ENCODE data around the gene C17orf67. TPM values are rescaled to one million over a fixed set of nuclear protein-coding genes. Genes with fewer than 3 reads are reported as not detected.

C17orf67 gene
- total and polyA plus RNA-seq, 2 experiments from 2014 or later, result 0.27 to 0.73 TPM

GRCh38 chr17:56771975-56772374 is 61.7 kb downstream of the C17orf67 start:
- Histone ChIP-seq H3K27me3 (peaks cover 8% of the 10 kb centered on the region), H3K36me3 (replicated peaks; ENCODE audit: insufficient read depth, low read depth) (no peaks in the 10 kb centered on the region), H3K4me3 (no peak overlapping the region), H2AFZ (no peak overlapping the region), H3K27ac (no peak overlapping the region), H3K79me2 (no peaks in the 10 kb centered on the region), H3K9me2 (replicated peaks; ENCODE audit: insufficient read depth) (no peaks in the 10 kb centered on the region), H4K20me1 (ENCODE audit: insufficient read depth, poor library complexity, severe bottlenecking) (no peaks in the 10 kb centered on the region), H3K4me2 (no peak overlapping the region), H3K9me3 (ENCODE audit: low read depth) (no peaks in the 10 kb centered on the region), H3K4me1 (ENCODE audit: insufficient read depth) (no peaks in the 10 kb centered on the region)
- 77% methylated on average over 4 of the region's 4 CpGs for WGBS (ENCODE audit: low lambda C conversion rate, missing lambda C conversion rate)
- TF ChIP-seq EZH2 (IDR thresholded peaks at IDR 0.05; ENCODE audit: borderline replicate concordance), result no peak
- TF ChIP-seq EZH2phosphoT487 (IDR thresholded peaks at IDR 0.05; ENCODE audit: low read depth, severe bottlenecking, unreplicated experiment), result no peak
- TF ChIP-seq CTCF (IDR thresholded peaks at IDR 0.05; ENCODE audit: poor library complexity), result no peak
- DNase-seq (ENCODE audit: low spot score), result no peak

- 59% methylated on average over 2 of the region's 2 CpGs for whole genome bisulfite sequencing (ENCODE audit: low lambda C conversion rate, missing lambda C conversion rate)
Measured at GRCh38 chr17:56771563-56771962, 62.2 kb downstream of the C17orf67 start.

GRCh38 chr17:56770427-56770826 is 63.3 kb downstream of the C17orf67 start:
- H3K9me3 ChIP-seq (ENCODE audit: low read depth), result no peaks in the 10 kb centered on the region
- no peak overlapping the region for H2AFZ ChIP-seq
- H3K9me2 ChIP-seq (replicated peaks; ENCODE audit: insufficient read depth), result no peaks in the 10 kb centered on the region
- H3K36me3 ChIP-seq (replicated peaks; ENCODE audit: insufficient read depth, low read depth), result no peaks in the 10 kb centered on the region
- no peak overlapping the region for H3K4me2 ChIP-seq
- DNase-seq (ENCODE audit: low spot score), result no peak
- H3K27ac ChIP-seq, result no peak overlapping the region
- no peaks in the 10 kb centered on the region for H3K79me2 ChIP-seq
- H3K4me3 ChIP-seq, result no peak overlapping the region
- peaks cover 11% of the 10 kb centered on the region for H3K27me3 ChIP-seq
- H4K20me1 ChIP-seq (ENCODE audit: insufficient read depth, poor library complexity, severe bottlenecking), result no peaks in the 10 kb centered on the region
- no peaks in the 10 kb centered on the region for H3K4me1 ChIP-seq (ENCODE audit: insufficient read depth)
- TF ChIP-seq EZH2 (IDR thresholded peaks at IDR 0.05; ENCODE audit: borderline replicate concordance), result no peak
- TF ChIP-seq CTCF (IDR thresholded peaks at IDR 0.05; ENCODE audit: poor library complexity), result no peak
- no peak for TF ChIP-seq EZH2phosphoT487 (IDR thresholded peaks at IDR 0.05; ENCODE audit: low read depth, severe bottlenecking, unreplicated experiment)

More at GRCh38 chr17:56771563-56771962, 62.2 kb downstream of the C17orf67 start:
- Histone ChIP-seq H3K4me1 (ENCODE audit: insufficient read depth) (no peaks in the 10 kb centered on the region), H3K9me2 (replicated peaks; ENCODE audit: insufficient read depth) (no peaks in the 10 kb centered on the region), H3K27ac (no peak overlapping the region), H3K4me2 (no peak overlapping the region), H3K4me3 (no peak overlapping the region), H4K20me1 (ENCODE audit: insufficient read depth, poor library complexity, severe bottlenecking) (no peaks in the 10 kb centered on the region), H3K9me3 (ENCODE audit: low read depth) (no peaks in the 10 kb centered on the region), H3K36me3 (replicated peaks; ENCODE audit: insufficient read depth, low read depth) (no peaks in the 10 kb centered on the region), H3K79me2 (no peaks in the 10 kb centered on the region), H3K27me3 (peaks cover 8% of the 10 kb centered on the region), H2AFZ (no peak overlapping the region)
- DNase-seq (ENCODE audit: low spot score), result no peak
- TF ChIP-seq CTCF (IDR thresholded peaks at IDR 0.05; ENCODE audit: poor library complexity) (no peak), EZH2 (IDR thresholded peaks at IDR 0.05; ENCODE audit: borderline replicate concordance) (no peak), EZH2phosphoT487 (IDR thresholded peaks at IDR 0.05; ENCODE audit: low read depth, severe bottlenecking, unreplicated experiment) (no peak)

GRCh38 chr17:56765449-56765848 is 68.3 kb downstream of the C17orf67 start:
- Histone ChIP-seq H2AFZ (no peak overlapping the region), H3K36me3 (replicated peaks; ENCODE audit: insufficient read depth, low read depth) (no peaks in the 10 kb centered on the region), H3K4me3 (no peak overlapping the region), H3K27me3 (peaks cover 6% of the 10 kb centered on the region), H3K27ac (no peak overlapping the region), H4K20me1 (ENCODE audit: insufficient read depth, poor library complexity, severe bottlenecking) (no peaks in the 10 kb centered on the region), H3K79me2 (no peaks in the 10 kb centered on the region), H3K9me3 (ENCODE audit: low read depth) (no peaks in the 10 kb centered on the region), H3K9me2 (replicated peaks; ENCODE audit: insufficient read depth) (no peaks in the 10 kb centered on the region), H3K4me2 (no peak overlapping the region), H3K4me1 (ENCODE audit: insufficient read depth) (no peaks in the 10 kb centered on the region)
- DNase-seq (ENCODE audit: low spot score), result no peak
- TF ChIP-seq EZH2 (IDR thresholded peaks at IDR 0.05; ENCODE audit: borderline replicate concordance), result no peak
- TF ChIP-seq CTCF (IDR thresholded peaks at IDR 0.05; ENCODE audit: poor library complexity), result no peak
- no peak for TF ChIP-seq EZH2phosphoT487 (IDR thresholded peaks at IDR 0.05; ENCODE audit: low read depth, severe bottlenecking, unreplicated experiment)
- WGBS (ENCODE audit: low lambda C conversion rate, missing lambda C conversion rate), result 90% methylated on average over 4 of the region's 4 CpGs
